ENCODE data around the gene HTR1E.
"Not testable (repeated sequence)": the region's sequence is repeated elsewhere in the genome, so short reads cannot be mapped to it uniquely, and the experiment has no call there.

Gene HTR1E

DNA sequence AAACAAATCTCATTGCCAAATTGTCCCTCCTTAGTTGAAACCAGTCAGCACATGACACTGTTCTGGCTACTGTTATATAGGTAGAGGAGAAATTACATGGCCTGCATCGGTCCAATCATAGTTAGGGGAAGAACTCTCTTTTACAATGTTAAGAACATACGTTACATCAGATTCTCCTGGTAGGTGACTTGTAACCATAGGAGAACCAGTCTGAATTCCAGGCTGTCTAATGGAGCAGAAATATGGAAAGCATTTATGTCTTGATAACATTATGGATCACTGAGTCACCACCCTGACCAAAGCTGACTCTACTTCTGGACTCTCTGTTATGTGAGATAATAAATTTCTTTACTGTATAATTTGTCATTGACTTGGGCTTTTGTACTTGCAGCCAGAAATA is 40.9 kb downstream of the HTR1E start:
- DNase-seq (ENCODE audit: low read depth): no peak

GRCh38 chr6:87001494-87001893 is 64.2 kb downstream of the HTR1E start:
- no peak for DNase-seq (ENCODE audit: low read depth)

- DNase-seq (ENCODE audit: low read depth): not testable (repeated sequence)
Observed at GRCh38 chr6:87002391-87002790, 65.1 kb downstream of the HTR1E start.

DNA sequence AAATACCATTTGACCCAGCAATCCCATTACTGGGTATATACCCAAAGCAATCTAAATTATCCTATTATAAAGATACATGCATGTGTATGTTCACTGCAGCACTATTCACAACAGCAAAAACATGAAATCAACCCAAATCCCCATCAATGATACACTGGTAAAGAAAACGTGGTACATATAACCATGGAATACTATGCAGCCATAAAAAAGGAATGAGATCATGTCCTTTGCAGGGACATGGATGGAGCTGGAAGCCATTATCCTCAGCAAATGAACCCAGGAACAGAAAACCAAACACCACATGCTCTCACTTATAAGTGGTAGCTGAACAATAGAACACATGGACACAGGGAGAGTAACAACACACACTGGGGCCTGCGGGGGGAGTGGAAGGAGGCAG is 69.2 kb downstream of the HTR1E start:
- not testable (repeated sequence) for DNase-seq (ENCODE audit: low read depth)

GRCh38 chr6:87009581-87009980 is 72.3 kb downstream of the HTR1E start:
- DNase-seq (ENCODE audit: low read depth): not testable (repeated sequence)

GRCh38 chr6:87012035-87012434 is 74.7 kb downstream of the HTR1E start:
- no peak for DNase-seq (ENCODE audit: low read depth)

GRCh38 chr6:87012743-87013142 is 75.4 kb downstream of the HTR1E start:
- no peak for DNase-seq (ENCODE audit: low read depth)

- DNase-seq (ENCODE audit: low read depth): no peak
Observed at GRCh38 chr6:87016772-87017171, 79.4 kb downstream of the HTR1E start.

GRCh38 chr6:87027021-87027420 is 89.7 kb downstream of the HTR1E start:
- DNase-seq (ENCODE audit: low read depth): no peak

GRCh38 chr6:87029711-87030314 is 92.5 kb downstream of the HTR1E start:
- DNase-seq (ENCODE audit: low read depth): no peak

- no peak for DNase-seq (ENCODE audit: low read depth)
Observed at GRCh38 chr6:87040729-87041128, 103.4 kb downstream of the HTR1E start.

- DNase-seq (ENCODE audit: low read depth): no peak
Observed at GRCh38 chr6:87045521-87046075, 108.3 kb downstream of the HTR1E start.

- DNase-seq (ENCODE audit: low read depth): no peak
Observed at GRCh38 chr6:87049779-87050178, 112.5 kb downstream of the HTR1E start.

DNA sequence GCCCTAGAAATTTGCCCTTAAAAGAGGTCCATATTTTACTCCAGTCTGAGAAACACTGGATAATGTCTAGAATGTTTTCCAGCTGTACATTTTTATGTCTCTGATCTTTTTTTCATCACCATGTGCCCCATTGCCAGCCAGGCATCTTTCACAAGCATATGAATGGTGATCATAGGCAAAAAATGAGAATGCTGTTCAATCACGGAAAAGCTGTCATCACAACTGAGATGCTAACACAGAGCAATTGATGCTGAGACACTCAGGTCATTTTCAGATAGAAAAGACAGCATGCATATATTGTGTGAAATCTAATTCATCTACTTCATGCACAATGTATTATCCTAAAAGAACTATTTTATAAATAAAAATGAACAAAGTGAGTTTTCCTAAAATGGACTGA is 116.0 kb downstream of the HTR1E start:
- DNase-seq (ENCODE audit: low read depth): no peak

GRCh38 chr6:87054143-87054833 is 117.0 kb downstream of the HTR1E start:
- DNase-seq (ENCODE audit: low read depth): no peak

- no peak for DNase-seq (ENCODE audit: low read depth)
Observed at GRCh38 chr6:87059943-87060342, 122.6 kb downstream of the HTR1E start.

- no peak for DNase-seq (ENCODE audit: low read depth)
Observed at GRCh38 chr6:87065117-87065516, 127.8 kb downstream of the HTR1E start.

All from activated T-cell treated with anti-CD3 and anti-CD28 coated beads for 24 hours (primary cell).